Tibial nerve (tissue), 4 donors: ENCODE measurements around the gene A4GALT. TPM values are rescaled to one million over a fixed set of nuclear protein-coding genes. Genes with fewer than 3 reads are reported as not detected.
A peak's percentile ranks its signal among the peaks of the same experiment; 100 is the strongest.

Experiments
- DNase-seq, 2 donors: peaks; one replicate each; pipeline ENCODE4 v3.0.0-alpha.2; 2019; ENCODE audit warnings: low spot score in 2 of 2
- H3K27ac ChIP-seq, 4 donors: fragments of 200-600 bp; sonication (generic) in 3 of 4; one replicate each; pipeline ENCODE4 v1.5.1; 2017 to 2019; ENCODE audit warnings: mild to moderate bottlenecking in 1 of 4
- H3K27me3 ChIP-seq, 2 donors: fragments of 200-600 bp; sonication (generic) in 1 of 2; one replicate each; pipeline versions ENCODE4 v1.5.1 to v1.6.0; 2017 to 2019
- H3K36me3 ChIP-seq, 3 donors: fragments of 200-600 bp; sonication (generic); one replicate each; pipeline ENCODE4 v1.5.1; 2018 to 2019
- H3K4me1 ChIP-seq, 4 donors: fragments of 200-600 bp; sonication (generic) in 3 of 4; one replicate each; pipeline ENCODE4 v1.5.1; 2017 to 2019
- H3K4me3 ChIP-seq, 4 donors: fragments of 200-600 bp; sonication (generic) in 3 of 4; one replicate each; pipeline ENCODE4 v1.5.1; 2017 to 2019; ENCODE audit warnings: mild to moderate bottlenecking in 1 of 4, moderate library complexity in 1 of 4
- H3K9me3 ChIP-seq, 4 donors: fragments of 200-600 bp; sonication (generic) in 3 of 4; one replicate each; pipeline ENCODE4 v1.5.1; 2017 to 2019
- EP300 ChIP-seq, 2 donors: sonication (generic); formaldehyde crosslinking; IDR thresholded peaks; one replicate each; pipeline ENCODE4 v1.6.1; 2017; ENCODE audit warnings: antibody characterized with exemption in 2 of 2, mild to moderate bottlenecking in 1 of 2
- POLR2A ChIP-seq, 2 donors: fragments of 450-650 bp; IDR thresholded peaks; one replicate each; pipeline ENCODE4 v1.6.1; 2017; ENCODE audit warnings: antibody characterized with exemption in 2 of 2, mild to moderate bottlenecking in 2 of 2, moderate library complexity in 2 of 2
- WGBS, 2 donors: methylation state at CpG; one replicate each; pipeline ENCODE4 v1.1.5; 2018; 5-methylcytosine and 5-hydroxymethylcytosine counted together
- total RNA-seq, 4 donors: library from RNA; depleted of rRNA; stranded (reverse); fragments of >200 nt; gene quantifications; one replicate each; pipeline ENCODE4 v1.1.0, GENCODE V29; 2016
- TF ChIP-seq, protein P1 (sequence below), 5 experiments: fragments of 200-600 bp in 3 of 5; fragments of 450-650 bp in 2 of 5; sonication (generic) in 3 of 5; IDR thresholded peaks; one replicate each; pipeline ENCODE4 v1.5.1; 2016 to 2019; ENCODE audit warnings: antibody characterized with exemption in 5 of 5, mild to moderate bottlenecking in 3 of 5, moderate library complexity in 2 of 5

A4GALT gene
- total RNA-seq, 4 donors from 2014 or later = 73.0 to 146 (median 99.0) TPM

DNA sequence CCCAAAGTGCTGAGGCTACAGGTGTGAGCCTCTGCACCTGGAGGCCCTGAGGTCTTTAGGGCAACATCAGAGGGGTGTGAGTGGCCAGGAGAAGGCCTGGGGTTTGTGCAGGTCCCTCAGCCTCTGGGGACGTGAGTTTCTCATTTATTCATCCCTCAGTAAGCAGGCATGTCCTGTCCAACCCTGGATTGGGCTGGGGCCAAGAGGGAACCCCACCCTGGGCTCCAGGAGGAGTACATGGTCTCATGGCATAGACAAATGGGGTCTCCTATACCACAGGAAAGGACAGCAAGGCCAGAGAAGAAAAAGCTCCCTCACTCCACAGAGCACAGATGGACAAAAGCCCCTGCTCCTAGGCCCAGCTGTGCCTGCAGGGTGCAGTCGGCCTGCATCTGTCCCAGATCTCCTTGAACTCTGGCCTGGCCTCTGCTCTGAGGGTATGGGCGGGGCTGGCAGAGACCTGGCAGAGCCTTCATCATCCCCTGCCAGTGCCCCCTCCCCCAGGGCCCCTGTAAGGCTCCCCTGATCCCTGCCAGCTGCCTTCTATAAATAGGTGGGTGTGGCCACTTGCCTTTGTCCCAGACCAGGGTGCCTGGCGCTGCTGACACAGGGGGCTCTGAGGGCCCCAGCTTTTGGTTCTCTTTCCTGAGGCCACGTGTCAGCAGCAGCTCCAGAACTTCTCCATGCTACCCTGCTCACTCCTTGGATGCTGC, 34.6 kb downstream of the A4GALT start:
- H3K36me3 ChIP-seq = no peaks in the 10 kb centered on the region
- no peaks in the 10 kb centered on the region for H3K9me3 ChIP-seq
- H3K27ac ChIP-seq = peak overlapping the region; percentile 31 to 88 (median 75)
- H3K27me3 ChIP-seq = no peaks in the 10 kb centered on the region
- TF ChIP-seq, protein P1, sequence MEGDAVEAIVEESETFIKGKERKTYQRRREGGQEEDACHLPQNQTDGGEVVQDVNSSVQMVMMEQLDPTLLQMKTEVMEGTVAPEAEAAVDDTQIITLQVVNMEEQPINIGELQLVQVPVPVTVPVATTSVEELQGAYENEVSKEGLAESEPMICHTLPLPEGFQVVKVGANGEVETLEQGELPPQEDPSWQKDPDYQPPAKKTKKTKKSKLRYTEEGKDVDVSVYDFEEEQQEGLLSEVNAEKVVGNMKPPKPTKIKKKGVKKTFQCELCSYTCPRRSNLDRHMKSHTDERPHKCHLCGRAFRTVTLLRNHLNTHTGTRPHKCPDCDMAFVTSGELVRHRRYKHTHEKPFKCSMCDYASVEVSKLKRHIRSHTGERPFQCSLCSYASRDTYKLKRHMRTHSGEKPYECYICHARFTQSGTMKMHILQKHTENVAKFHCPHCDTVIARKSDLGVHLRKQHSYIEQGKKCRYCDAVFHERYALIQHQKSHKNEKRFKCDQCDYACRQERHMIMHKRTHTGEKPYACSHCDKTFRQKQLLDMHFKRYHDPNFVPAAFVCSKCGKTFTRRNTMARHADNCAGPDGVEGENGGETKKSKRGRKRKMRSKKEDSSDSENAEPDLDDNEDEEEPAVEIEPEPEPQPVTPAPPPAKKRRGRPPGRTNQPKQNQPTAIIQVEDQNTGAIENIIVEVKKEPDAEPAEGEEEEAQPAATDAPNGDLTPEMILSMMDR (IDR thresholded peaks at IDR 0.05) = no peak
- no peak for TF ChIP-seq POLR2A (IDR thresholded peaks at IDR 0.05)
- no peak for TF ChIP-seq EP300 (IDR thresholded peaks at IDR 0.05)
- 39 to 41% methylated on average over 4 to 5 of the region's 5 CpGs for WGBS, 2 donors
- H3K4me3 ChIP-seq = no peak overlapping the region
- no peak for DNase-seq
- peaks cover 0 to 81% (median 44%) of the 10 kb centered on the region in 4 donors for H3K4me1 ChIP-seq

DNA sequence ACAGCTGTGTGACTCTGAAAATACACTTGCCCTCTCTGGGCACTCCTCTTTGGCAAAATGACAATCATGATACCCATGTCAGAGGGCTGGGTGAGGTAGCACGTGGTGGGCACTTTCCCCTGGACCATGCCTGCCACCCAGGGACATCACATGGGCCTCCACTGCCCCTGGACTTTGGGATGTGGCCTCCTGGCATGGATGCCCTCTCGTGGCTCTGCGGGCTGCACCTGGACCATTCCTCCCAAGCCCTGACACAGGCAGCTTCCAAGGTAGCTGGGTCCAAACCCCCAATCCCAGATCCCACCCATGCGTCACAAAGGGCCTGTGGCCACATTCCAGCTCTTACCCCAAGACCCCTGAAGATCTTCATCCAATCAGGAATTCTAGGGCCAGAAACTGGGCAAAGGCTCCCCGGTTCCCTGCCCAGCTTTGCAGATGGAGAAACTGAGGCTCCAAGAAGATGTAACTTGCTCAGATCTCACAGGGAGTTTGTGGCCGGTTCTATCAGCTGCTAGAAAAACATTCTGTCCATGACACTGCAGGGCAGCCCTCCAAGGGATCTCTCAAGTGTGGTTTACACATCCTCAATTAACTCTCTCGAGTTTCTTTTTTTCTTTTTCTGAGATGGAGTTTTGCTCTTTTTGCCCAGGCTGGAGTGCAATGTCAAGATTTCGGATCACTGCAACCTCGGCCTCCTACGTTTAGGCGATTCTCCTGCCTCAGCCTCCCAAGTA, 36.0 kb downstream of the A4GALT start:
- Histone ChIP-seq H3K36me3 (no peaks in the 10 kb centered on the region), H3K27ac (peak overlapping the region; percentile 4 to 88 (median 64)), H3K27me3 (no peaks in the 10 kb centered on the region), H3K4me3 (no peak overlapping the region), H3K9me3 (no peaks in the 10 kb centered on the region), H3K4me1 (peaks cover 0 to 85% (median 51%) of the 10 kb centered on the region in 4 donors)
- peak in 1 of 2 donors; percentile 71 for DNase-seq
- WGBS, 2 donors = 72 to 86% methylated on average over 8 to 11 of the region's 11 CpGs
- TF ChIP-seq EP300 (IDR thresholded peaks at IDR 0.05) = no peak

DNA sequence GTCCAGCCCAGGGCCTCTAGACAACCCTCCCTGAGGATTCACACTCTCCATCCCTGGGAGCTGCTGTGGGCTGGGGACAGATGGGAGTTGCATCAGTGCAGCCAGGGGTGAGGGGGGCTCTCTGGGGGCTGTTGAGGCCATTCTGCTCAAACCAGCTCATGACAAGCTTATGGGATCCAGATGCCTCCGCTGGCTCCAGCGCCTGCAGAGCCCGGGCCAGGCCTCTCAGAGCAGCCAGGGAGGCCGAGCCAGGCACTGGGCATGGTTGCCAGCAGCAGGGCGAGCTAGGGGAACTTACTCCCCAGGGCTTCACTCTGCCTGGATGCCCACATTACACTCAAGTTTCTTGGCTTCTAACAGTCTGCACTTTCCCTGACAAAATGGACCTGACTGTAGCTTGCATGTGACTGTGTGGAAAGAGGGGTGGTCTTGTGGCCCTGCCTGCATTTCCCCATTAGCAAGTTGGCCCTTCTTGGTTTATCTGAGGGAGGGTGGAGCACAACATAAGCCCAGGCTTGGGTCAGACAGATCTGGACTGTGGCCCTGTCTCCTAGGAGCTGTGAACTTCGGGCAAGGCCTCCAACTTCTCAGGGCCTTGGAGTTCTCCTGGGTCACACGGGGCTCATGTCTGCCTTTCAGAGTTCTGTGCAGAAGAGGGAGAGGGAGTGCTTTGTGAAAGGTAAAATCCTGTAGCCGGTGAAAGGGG, 36.9 kb downstream of the A4GALT start:
- H3K27me3 ChIP-seq = no peaks in the 10 kb centered on the region
- no peaks in the 10 kb centered on the region for H3K36me3 ChIP-seq
- DNase-seq = no peak
- H3K9me3 ChIP-seq = no peaks in the 10 kb centered on the region
- TF ChIP-seq EP300 (IDR thresholded peaks at IDR 0.05) (peak in 1 of 2 donors; percentile 28), POLR2A (IDR thresholded peaks at IDR 0.05) (no peak)
- TF ChIP-seq, protein P1 (IDR thresholded peaks at IDR 0.05) = no peak
- H3K4me1 ChIP-seq = peaks cover 0 to 76% (median 49%) of the 10 kb centered on the region in 4 donors
- peak overlapping the region in 3 of 4 donors; percentile 51 to 88 (median 77) for H3K27ac ChIP-seq
- WGBS, 2 donors = 53 to 57% methylated on average over 3 to 4 of the region's 8 CpGs
- no peak overlapping the region for H3K4me3 ChIP-seq

DNA sequence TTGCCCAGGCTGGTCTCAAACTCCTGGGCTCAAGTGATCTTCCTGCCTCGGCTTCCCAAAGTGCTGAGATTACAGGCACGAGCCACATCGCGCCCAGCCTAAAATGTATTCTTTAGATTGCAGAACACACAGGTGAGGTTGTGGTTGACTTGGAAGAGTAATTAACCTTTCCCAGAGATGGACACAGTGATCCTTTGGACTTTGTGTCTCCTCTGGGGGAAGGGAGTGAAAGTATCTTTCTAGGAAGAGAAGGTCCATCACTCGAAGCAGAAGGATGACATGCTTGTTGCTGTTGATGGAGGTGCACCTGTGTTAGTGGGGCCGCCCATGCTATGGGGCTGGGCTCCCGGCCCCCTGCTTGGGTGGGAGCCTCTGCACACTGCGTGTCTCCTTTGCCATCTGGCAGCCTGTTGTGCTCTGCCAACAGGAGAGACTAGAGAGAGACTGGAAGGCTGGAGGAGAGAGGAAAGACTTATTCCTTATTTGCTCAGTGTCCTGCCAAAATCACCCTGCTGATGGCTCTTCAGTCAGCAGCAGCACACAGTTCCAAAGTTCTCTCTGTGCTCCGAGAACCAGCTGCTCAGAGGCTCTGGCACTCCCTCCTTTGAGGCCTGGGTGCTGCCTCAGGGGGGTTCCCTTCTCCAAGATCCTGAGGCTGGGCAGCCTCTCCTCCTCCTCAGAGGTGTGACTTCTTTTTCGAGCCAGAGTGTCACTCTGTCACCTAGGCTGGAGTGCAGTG, 38.4 kb downstream of the A4GALT start:
- peak overlapping the region in 3 of 4 donors; percentile 51 to 88 (median 77) for H3K27ac ChIP-seq

More for the DNA sequence above, 38.4 kb downstream of the A4GALT start:
- no peak for DNase-seq
- Histone ChIP-seq H3K4me3 (no peak overlapping the region), H3K36me3 (no peaks in the 10 kb centered on the region), H3K4me1 (peaks cover 0 to 70% (median 44%) of the 10 kb centered on the region in 4 donors), H3K27me3 (no peaks in the 10 kb centered on the region), H3K9me3 (no peaks in the 10 kb centered on the region)
- no peak for TF ChIP-seq EP300 (IDR thresholded peaks at IDR 0.05)
- TF ChIP-seq POLR2A (IDR thresholded peaks at IDR 0.05) = no peak
- TF ChIP-seq, protein P1 (IDR thresholded peaks at IDR 0.05) = no peak
- WGBS, 2 donors = 71 to 73% methylated on average over 10 of the region's 10 CpGs
